ENCODE results near the gene SLC25A25.

SLC25A25 gene

GRCh38 chr9:128094166-128094949 is 26.3 kb downstream of the SLC25A25 start:
- DNase-seq (ENCODE audit: insufficient read length, low spot score) (peak; percentile 86), FAIRE-seq (no peak)

DNA sequence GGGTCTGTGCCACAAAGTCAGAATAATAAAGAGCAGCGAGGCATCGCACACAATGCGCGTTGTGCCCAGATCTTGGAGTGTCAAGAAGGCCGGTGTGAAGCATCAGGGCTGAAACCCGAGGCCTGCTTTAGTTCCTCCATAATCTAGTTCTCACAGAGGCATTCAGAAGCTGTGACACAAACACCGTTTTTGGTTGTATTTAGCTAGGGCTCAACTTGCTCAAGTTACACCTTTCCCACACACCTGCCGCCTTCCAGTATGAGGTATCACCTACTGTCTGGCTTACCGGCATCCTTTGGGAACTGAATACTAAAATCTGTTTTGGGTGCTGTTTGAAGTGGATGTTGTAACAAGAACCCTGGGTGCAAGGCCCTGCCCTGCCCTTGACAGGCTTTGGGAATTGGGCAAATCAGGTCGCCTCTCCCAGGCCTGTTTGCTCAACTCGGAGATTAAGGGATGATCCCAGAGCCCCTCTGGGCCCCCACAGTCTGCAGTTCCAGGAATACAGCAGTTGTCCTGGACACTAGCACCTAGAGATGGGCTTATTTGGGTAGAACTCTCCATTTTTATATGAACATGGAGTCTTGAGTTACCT is 27.0 kb downstream of the SLC25A25 start:
- no peak for FAIRE-seq

GRCh38 chr9:128096616-128097536 is 28.8 kb downstream of the SLC25A25 start:
- no peak for FAIRE-seq
- DNase-seq (ENCODE audit: insufficient read length, low spot score), result no peak

More for the DNA sequence above, 27.0 kb downstream of the SLC25A25 start:
- DNase-seq (ENCODE audit: insufficient read length, low spot score), result no peak

DNA sequence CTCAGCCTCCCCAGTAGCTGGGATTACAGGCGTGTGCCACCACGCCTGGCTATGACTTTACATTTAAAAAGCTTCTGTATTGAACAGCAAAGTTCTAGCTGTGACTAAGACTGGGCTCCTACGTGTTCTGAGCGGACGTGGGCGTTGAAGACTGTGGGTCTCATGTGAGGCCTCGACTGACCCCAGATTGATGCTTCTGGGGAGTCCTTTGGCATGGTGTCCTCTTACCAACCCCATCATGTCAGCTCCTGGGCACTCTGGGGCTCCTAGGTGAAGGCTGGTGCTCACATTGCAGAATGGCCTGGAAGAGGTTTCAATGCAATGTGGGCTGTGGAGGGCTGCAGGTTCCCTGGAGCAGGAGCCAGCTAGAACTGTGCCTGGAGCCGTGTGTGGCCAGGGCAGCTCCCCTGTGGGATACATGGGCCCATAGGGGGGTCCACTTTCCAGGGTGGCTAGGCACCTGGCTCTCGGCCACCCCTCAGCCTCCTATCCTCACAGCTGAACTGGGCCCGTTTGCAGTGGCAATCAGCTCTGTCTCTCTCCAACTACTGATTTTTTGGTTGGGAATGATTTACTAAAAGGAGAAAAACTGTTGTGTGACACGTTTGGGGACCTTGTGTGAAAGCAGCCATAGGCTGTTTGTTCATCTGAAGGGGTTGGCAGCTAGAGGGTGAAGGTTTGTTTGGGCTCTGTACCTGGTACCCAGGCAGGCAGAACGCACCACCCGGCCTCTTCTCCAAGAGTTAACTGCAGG is 29.7 kb downstream of the SLC25A25 start:
- DNase-seq (ENCODE audit: insufficient read length, low spot score) (no peak), FAIRE-seq (no peak)

DNA sequence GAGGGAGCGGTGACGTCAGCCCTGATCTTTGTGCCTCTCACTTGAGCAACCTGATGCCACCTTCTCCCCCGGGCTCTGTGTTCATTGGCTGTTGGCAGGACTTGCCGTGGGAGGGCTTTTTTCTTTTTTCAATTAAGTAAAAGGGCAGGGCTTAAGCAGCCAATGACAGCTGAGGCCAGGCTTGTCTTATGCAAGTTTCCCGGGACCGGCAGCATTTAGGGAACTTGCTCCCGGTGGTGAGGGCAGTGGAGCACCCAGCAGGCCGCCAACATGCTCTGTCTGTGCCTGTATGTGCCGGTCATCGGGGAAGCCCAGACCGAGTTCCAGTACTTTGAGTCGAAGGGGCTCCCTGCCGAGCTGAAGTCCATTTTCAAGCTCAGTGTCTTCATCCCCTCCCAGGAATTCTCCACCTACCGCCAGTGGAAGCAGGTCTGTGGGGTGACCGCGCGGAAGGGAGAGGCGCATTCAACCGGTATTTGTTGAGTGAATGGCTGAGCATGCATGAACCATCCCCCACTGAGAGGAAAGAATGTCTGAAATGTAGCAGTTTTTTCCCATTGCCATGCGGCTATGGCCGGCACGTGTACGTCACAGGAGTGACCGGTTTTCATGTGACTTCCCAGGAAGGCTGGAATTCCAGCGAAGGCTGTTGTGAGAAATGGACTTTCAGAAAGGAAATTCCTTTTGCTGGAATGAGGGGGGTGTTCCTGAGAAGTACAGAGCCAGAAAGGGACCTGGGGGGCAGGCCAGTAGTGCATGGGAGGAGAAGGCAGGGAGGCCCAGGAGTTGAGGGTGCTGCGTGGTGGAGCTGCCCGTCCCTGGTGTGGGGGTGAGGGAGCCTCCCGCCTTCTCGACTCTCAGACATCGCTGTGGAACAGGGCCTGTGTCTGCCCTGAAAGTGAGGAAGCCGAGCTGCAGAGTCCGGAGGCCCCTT is 30.5 kb downstream of the SLC25A25 start:
- DNase-seq (ENCODE audit: insufficient read length, low spot score) (peak; percentile 91), FAIRE-seq (no peak)

DNA sequence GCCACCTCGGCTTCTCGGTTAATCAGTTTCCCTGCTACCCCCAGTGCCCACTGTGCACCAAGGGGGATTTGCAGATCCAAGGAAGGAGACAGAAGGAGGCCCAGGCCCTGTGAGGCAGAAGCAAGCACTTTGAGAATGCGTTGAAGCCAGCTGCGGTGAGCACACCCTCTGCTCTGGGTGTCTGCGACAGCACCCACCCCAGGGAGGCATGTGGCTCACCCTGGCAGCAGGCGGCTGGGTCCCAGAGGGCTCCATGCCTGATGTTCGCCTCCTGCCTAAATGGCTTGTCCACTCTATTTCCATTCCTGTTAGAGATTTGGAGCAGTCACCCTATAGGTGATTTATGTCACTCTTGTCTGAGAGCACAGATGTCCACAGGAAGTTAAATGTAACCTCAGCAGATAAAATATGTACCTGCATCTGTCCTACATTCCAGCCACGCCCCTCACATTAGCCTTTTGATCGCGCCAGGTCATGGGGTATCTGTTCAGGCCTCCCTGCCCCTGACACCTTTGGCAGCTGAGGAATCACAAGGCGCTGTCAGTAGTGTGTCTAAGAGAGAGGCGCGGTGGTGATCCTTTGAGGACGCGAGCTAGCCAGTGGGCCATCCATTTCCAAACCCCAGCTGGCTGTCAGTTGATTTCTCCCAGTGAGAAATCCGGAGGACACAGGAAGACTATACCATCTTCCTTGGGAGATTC is 31.3 kb downstream of the SLC25A25 start:
- FAIRE-seq (no peak), DNase-seq (ENCODE audit: insufficient read length, low spot score) (no peak)

GRCh38 chr9:128099932-128100491 is 32.0 kb downstream of the SLC25A25 start:
- no peak for DNase-seq (ENCODE audit: insufficient read length, low spot score)
- no peak for FAIRE-seq

DNA sequence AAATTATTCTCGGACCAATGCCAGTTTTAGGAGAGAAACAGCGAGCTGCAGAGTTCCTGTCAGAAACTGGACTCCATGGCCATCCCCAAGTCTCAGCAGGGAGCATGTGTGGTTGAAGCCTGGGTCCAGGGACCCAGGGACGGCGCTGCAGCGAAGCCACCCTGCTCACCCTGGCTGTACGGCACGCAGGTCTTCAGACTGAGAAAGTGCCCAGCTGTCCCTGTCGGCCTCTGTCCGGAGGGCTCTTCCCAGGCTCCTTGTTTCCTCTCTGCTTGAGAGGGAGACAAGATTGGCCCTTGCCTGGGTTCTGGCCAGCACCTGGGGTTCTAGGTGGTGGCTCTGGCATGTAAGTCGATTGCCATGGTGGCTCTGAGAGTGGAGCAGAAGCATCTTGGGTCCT is 32.5 kb downstream of the SLC25A25 start:
- FAIRE-seq, result no peak
- no peak for DNase-seq (ENCODE audit: insufficient read length, low spot score)

DNA sequence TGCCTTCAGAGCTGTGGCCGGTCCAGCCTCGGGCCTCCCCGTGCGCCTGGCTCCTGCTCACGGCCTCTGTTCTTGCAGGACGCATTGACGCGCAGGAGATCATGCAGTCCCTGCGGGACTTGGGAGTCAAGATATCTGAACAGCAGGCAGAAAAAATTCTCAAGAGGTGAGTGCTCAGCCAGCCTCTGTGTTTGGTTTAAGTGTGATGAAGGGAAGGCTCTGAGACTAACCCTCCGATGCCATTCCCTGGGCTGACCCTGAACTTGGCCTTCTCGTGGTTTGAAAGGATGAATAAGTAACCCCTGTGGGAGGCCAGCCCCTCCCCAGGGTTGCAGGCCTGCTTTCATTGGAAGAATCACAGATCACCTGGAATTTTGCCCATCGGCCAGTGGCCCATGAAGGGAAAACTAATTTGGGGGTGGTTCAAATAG is 33.2 kb downstream of the SLC25A25 start:
- FAIRE-seq, result no peak
- DNase-seq (ENCODE audit: insufficient read length, low spot score), result no peak

GRCh38 chr9:128101690-128102089 is 33.7 kb downstream of the SLC25A25 start:
- DNase-seq (ENCODE audit: insufficient read length, low spot score) (no peak), FAIRE-seq (no peak)

DNA sequence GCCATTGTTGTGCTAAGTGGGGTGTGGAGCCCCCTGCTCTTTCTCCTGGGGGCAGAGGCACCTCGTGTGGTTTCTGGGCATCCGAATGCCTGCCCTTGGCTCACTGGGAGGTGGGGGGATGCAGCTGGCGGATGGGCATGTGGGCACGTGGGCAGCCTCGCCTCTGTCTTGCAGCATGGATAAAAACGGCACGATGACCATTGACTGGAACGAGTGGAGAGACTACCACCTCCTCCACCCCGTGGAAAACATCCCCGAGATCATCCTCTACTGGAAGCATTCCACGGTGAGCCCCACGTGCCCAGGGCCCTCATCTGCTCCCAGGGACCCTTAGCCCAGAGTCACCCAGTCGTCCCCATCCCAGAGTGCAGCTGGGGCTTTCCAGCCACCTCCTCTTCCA is 34.2 kb downstream of the SLC25A25 start:
- no peak for DNase-seq (ENCODE audit: insufficient read length, low spot score)
- FAIRE-seq, result no peak

DNA sequence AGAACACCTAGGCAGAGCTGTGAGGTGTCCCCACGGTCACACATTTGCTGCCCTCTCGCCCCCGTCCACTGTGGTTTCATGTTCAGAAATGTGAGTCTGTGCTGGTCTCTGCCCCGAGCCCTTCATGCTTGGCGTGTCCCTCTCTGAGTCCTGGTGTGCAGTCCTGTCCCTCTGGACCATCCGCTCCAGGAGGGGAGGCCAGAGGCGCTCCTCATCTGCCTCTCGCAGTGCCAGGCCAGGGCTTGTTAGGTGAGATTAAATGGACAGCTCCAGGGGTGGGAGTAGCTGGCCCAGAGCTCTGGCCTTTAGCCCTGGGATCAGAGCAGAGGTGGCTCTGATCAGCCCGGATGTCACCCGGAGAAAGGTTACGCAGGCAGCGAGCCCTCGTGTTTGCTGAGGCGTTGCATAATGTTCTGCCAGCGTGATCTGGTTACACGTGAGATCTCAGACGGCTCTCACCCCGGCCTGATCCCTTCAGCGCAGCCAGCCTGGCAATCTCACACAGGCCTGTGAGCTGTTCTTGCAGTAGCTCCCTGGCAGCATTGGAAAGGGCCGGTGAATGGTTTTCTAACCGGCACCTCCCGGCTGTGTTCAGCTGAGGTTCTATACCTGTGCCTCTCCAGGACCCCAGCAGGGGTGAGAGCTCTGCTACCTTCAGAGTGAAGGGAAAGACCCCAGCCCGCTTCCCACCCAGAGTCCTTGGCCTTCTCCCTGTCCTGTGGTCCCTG is 35.0 kb downstream of the SLC25A25 start:
- no peak for FAIRE-seq

DNA sequence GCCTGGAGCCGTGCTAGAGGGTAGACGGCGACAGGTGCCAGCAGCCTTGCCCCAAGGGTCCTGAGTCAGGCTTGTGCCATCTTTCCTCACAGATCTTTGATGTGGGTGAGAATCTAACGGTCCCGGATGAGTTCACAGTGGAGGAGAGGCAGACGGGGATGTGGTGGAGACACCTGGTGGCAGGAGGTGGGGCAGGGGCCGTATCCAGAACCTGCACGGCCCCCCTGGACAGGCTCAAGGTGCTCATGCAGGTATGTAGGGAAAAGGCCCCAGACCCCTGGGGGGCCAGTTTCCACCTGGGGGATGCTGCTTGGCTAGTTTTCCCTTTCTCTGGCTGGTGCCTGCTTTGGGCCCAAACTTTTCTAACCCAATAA is 35.5 kb downstream of the SLC25A25 start:
- no peak for FAIRE-seq
- DNase-seq (ENCODE audit: insufficient read length, low spot score), result no peak

More for the DNA sequence above, 35.0 kb downstream of the SLC25A25 start:
- DNase-seq (ENCODE audit: insufficient read length, low spot score), result no peak

- FAIRE-seq (no peak), DNase-seq (ENCODE audit: insufficient read length, low spot score) (no peak)
Measured at GRCh38 chr9:128104171-128104618, 36.2 kb downstream of the SLC25A25 start.

- FAIRE-seq, result no peak
- no peak for DNase-seq (ENCODE audit: insufficient read length, low spot score)
Measured at GRCh38 chr9:128105538-128106175, 37.6 kb downstream of the SLC25A25 start.

GRCh38 chr9:128106181-128106939 is 38.3 kb downstream of the SLC25A25 start:
- no peak for DNase-seq (ENCODE audit: insufficient read length, low spot score)
- no peak for FAIRE-seq
